HL-60 (cell line): ENCODE results near the gene LGALS9.

Source experiments
- DNase-seq, 2 experiments: peaks; one replicate each; pipeline ENCODE4 v3.0.0-alpha.2; 2010 to 2020; ENCODE audit warnings: low read depth in 1 of 2, low spot score in 1 of 2
- H3K27ac ChIP-seq: fragments of 250-450 bp; sonication (Bioruptor Pico); replicated peaks from 2 replicates; pipeline ENCODE4 v1.5.1; 2020; ENCODE audit warnings: mild to moderate bottlenecking, moderate library complexity
- H3K27me3 ChIP-seq: fragments of 250-450 bp; sonication (Bioruptor Pico); 2 replicates; pipeline ENCODE4 v1.5.1; 2021; ENCODE audit warnings: mild to moderate bottlenecking, moderate library complexity; ENCODE audit not compliant: insufficient read depth, poor library complexity, severe bottlenecking
- H3K4me3 ChIP-seq: replicated peaks from 2 replicates; pipeline ENCODE4 v1.5.1; 2011; ENCODE audit warnings: mild to moderate bottlenecking, control low read depth, low read length; ENCODE audit not compliant: insufficient read depth
- GABPA ChIP-seq: IDR thresholded peaks from 2 replicates; pipeline ENCODE4 v1.6.1; 2012; ENCODE audit warnings: low read depth
- POLR2AphosphoS5 ChIP-seq: IDR thresholded peaks from 2 replicates; pipeline ENCODE4 v1.6.1; 2012; ENCODE audit warnings: low read depth
- REST ChIP-seq: IDR thresholded peaks from 2 replicates; pipeline ENCODE4 v1.6.1; 2012; ENCODE audit warnings: low read depth; ENCODE audit not compliant: insufficient replicate concordance
- SPI1 ChIP-seq: IDR thresholded peaks from 2 replicates; pipeline ENCODE4 v1.6.1; 2012; ENCODE audit warnings: low read depth, mild to moderate bottlenecking, borderline replicate concordance
- TF ChIP-seq, protein P1 (sequence below): IDR thresholded peaks from one replicate; pipeline ENCODE4 v1.5.1; 2011; ENCODE audit warnings: low read length, control low read depth, inconsistent platforms; ENCODE audit not compliant: insufficient read depth

LGALS9 gene

DNA sequence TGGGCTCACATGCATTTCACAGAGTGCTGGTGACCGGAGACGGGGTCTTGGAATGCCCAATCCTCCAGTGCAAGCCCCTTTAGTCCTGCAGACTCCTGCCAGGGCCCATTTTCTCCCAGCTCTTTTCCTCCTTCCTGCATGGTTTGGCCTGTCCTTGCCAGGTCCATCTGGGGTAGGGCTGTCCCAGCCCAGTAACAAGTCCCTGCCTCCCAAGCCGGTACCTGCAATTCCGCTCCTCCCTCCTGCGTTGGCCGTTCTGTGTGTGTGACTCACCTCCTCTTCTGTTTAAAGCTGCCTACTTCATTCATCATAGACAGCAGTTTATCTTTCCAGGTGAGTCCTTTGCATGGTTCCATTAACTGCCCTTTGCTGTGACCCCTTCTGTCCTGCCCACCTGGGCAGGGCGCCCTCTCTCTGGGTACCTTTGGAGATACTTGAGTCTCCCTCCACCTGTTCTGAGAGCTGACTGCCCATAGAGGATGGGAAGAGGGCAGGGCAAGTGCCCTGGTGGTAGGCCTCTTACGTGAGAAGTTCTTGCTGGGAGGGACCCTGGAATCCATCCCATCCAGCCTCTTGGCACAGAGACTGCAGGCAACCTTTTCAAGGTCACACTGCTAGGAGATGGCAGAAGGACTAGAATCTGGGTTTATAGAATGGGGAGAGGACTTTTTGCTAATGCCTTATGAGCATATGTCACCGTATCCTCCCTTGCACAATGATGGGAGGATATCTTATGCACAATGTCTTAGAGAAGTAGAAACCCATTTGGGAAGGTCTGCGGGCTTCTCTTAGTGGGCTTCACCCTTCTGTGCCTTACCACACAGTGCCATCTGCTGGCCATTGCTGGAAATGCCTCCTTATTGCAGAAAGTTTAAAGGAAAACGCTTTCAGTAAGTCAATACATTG lies 29.7 kb upstream of the LGALS9 start:
- Histone ChIP-seq H3K4me3 (no peak overlapping the region), H3K27ac (no peak overlapping the region), H3K27me3 (no peaks in the 10 kb centered on the region)
- TF ChIP-seq REST (no peak), GABPA (no peak), SPI1 (no peak)
- TF ChIP-seq, protein P1, sequence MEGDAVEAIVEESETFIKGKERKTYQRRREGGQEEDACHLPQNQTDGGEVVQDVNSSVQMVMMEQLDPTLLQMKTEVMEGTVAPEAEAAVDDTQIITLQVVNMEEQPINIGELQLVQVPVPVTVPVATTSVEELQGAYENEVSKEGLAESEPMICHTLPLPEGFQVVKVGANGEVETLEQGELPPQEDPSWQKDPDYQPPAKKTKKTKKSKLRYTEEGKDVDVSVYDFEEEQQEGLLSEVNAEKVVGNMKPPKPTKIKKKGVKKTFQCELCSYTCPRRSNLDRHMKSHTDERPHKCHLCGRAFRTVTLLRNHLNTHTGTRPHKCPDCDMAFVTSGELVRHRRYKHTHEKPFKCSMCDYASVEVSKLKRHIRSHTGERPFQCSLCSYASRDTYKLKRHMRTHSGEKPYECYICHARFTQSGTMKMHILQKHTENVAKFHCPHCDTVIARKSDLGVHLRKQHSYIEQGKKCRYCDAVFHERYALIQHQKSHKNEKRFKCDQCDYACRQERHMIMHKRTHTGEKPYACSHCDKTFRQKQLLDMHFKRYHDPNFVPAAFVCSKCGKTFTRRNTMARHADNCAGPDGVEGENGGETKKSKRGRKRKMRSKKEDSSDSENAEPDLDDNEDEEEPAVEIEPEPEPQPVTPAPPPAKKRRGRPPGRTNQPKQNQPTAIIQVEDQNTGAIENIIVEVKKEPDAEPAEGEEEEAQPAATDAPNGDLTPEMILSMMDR: peak; percentile 94
- peak; percentile 31 to 76 for DNase-seq

- H3K4me3 ChIP-seq: no peak overlapping the region
- no peak overlapping the region for H3K27ac ChIP-seq
- H3K27me3 ChIP-seq: no peaks in the 10 kb centered on the region
- DNase-seq: no peak
- no peak for TF ChIP-seq GABPA
- no peak for TF ChIP-seq SPI1
- no peak for TF ChIP-seq REST
- TF ChIP-seq, protein P1: no peak
- no peak for TF ChIP-seq POLR2AphosphoS5
Measured at GRCh38 chr17:27601975-27602302, 29.0 kb upstream of the LGALS9 start.

DNA sequence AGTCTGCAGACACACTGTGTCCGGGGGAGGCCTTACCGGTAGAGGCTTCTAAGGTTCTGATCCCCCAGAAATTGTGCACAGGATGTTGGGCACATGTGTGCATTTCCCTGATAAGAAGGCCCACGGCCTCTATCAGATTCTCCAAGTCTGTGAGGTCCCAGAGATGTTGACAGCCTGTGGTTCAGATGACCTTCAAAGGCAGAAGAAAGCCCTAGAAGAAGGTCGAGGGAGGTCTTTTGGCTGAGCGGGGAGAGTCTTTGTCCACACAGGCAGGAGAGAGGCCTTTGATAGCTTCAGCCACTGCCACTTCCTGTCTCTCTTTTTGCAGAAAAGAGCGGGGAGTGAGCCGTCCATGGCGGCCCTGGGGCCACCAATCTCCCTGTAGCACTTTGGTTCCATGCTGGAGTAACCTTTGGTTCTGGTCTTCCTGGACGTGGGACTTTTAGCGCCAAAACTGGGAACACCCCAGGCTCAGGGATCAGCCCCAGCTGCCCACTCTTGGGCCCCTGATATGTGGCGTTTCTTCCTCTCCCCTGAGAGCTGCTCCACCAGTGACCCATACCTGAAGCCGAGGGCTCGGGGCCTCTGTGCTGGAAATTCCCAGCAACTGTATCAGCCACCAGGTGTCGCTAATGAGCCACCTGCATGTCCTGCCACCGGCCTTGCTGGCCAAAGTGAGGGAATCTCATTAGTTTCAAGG lies 28.1 kb upstream of the LGALS9 start:
- DNase-seq: peak; percentile 54 to 68
- no peak overlapping the region for H3K4me3 ChIP-seq
- H3K27me3 ChIP-seq: no peaks in the 10 kb centered on the region
- H3K27ac ChIP-seq: no peak overlapping the region
- TF ChIP-seq REST: no peak
- TF ChIP-seq, protein P1: peak; percentile 94
